Stomach (tissue), 4 donors: ENCODE results near the gene IPO11.

Experiments used
- CTCF ChIP-seq, 7 experiments: fragments of 450-650 bp in 4 of 7; fragments of 200-600 bp in 3 of 7; sonication (generic) in 3 of 7; IDR thresholded peaks; one replicate each; pipeline ENCODE4 v1.5.1; 2016 to 2019; ENCODE audit warnings: antibody characterized with exemption in 7 of 7, control low read depth in 2 of 7, mild to moderate bottlenecking in 1 of 7
- EP300 ChIP-seq: sonication (generic); formaldehyde crosslinking; IDR thresholded peaks from one replicate; pipeline ENCODE4 v1.6.1; 2017; ENCODE audit warnings: antibody characterized with exemption
- POLR2A ChIP-seq, 4 donors: fragments of 450-650 bp; IDR thresholded peaks; one replicate each; pipeline ENCODE4 v1.6.1; 2016; ENCODE audit warnings: antibody characterized with exemption in 4 of 4, control low read depth in 2 of 4, mild to moderate bottlenecking in 1 of 4, moderate library complexity in 1 of 4
- POLR2AphosphoS5 ChIP-seq, 3 donors: sonication (generic); formaldehyde crosslinking; IDR thresholded peaks; one replicate each; pipeline ENCODE4 v1.6.1; 2016; ENCODE audit warnings: antibody characterized with exemption in 3 of 3

DNA sequence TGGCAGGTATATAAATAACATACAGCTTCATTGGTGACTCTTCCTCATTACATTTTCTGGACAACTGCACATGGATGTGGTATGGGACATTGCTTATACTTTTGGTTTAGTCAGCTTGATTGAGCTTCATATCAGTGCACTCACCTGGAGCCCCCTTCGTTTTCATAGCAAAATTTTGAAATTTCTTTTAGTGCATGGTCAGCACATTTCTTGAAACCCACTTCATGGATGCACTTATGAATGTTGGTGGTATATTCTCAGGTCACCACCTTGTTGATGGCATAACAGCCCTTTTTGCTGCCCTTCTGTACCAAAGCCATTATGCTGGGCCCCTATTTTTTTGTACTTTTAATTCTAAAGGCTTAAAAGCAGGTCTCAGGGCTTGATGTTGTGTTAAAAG, 149.3 kb downstream of the IPO11 start:
- TF ChIP-seq CTCF (IDR thresholded peaks at IDR 0.05) (no peak), POLR2A (IDR thresholded peaks at IDR 0.05) (no peak), POLR2AphosphoS5 (IDR thresholded peaks at IDR 0.05) (no peak), EP300 (no peak)
